Measurements from ENCODE around the gene TLDC2.

The TLDC2 gene

DNA sequence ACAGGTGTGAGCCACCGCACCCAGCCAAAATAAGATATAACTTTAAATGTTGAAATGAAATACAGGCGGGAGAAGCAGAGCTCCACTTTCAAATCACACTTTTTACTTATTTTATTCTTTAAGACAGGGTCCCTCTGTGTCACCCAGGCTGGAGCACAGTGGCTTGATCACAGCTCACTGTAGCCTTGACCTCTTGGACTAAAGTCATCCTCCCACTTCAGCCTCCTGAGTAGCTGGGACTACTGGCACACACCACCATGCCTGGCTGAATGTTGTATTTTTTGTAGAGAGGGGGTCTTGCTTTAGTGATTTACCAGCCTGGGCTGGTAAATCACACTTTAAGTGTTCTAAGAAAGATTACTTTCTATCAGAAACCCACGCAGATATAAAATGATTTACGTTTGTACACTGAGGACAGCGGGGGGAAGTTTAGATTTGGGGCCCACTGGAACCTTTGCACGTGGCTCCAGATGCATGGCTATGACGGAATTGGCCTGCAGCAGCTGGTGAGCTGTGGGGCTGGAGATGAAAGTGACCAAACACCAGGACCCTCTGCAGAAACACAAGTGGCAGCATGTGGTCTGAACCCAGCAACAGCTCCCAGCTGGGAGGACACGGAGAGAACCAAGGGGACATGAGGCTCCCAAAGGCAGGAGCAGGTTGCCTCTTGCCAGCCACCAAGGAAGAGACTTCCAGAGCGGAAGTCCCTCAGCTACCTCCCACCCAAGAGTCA is 26.4 kb upstream of the TLDC2 start:
- FAIRE-seq, result peak; percentile 36

DNA sequence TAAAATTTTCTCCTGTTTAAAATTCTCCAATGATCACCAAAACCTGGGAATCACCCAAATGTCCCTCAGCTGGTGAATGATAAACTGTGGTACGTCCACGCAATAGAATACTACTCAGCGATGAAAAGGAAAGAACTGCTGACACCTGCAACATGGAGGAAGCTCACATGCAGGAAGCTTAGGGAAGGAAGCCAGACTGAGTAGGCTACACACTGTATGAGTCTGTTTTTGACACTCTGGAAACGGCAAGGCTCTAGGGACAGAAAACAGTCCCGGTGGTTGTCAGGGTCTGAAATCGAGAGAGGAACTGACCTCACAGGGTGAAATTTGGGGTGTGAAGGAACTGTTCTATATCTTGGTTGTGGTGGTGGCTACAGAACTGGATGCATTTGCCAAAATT is 25.2 kb upstream of the TLDC2 start:
- no peak for DNase-seq (ENCODE audit: insufficient read length, low spot score)
- peak; percentile 49 for FAIRE-seq

More for the DNA sequence above, 26.4 kb upstream of the TLDC2 start:
- DNase-seq (ENCODE audit: insufficient read length, low spot score), result no peak

DNA sequence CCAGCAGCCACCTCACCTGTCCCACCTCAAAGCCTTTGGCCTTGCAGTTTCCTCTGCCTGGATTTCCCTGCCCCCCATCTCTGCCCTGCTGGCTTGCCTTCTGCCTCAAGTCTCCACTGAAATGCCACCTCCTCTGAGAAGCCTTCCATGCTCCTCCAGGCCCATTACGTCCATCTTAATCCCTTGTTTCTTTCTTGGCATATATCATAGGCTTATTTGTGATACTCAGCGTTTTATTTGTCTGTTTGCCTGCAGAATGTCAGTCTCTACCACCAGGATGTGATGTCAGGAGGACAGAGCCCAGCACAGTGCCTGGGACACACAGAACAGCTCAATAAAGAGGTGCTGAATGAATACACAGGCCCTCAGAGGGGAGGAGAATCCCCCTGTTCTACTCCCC is 24.4 kb upstream of the TLDC2 start:
- DNase-seq (ENCODE audit: insufficient read length, low spot score), result no peak
- peak; percentile 65 for FAIRE-seq

DNA sequence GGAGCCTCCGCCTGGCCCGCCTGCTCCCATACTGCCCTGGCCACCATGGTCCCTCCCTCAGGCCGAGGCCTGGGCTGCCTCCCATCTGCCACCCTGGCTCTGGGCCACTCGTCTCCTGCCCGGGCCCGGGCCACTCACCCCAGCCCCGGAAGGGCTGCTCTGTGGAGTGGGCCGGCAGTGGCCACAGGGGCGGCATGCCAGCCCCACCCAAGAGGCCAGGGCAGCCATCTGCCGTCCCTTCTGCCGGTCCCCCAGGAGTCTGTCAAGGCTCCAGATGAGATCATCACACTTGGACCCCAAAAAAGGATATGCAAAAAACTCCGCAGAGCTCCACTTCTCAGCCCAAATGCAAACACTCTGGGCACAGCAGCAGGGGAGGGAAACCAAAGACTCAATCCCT is 23.8 kb upstream of the TLDC2 start:
- FAIRE-seq (no peak), DNase-seq (ENCODE audit: insufficient read length, low spot score) (no peak)

DNA sequence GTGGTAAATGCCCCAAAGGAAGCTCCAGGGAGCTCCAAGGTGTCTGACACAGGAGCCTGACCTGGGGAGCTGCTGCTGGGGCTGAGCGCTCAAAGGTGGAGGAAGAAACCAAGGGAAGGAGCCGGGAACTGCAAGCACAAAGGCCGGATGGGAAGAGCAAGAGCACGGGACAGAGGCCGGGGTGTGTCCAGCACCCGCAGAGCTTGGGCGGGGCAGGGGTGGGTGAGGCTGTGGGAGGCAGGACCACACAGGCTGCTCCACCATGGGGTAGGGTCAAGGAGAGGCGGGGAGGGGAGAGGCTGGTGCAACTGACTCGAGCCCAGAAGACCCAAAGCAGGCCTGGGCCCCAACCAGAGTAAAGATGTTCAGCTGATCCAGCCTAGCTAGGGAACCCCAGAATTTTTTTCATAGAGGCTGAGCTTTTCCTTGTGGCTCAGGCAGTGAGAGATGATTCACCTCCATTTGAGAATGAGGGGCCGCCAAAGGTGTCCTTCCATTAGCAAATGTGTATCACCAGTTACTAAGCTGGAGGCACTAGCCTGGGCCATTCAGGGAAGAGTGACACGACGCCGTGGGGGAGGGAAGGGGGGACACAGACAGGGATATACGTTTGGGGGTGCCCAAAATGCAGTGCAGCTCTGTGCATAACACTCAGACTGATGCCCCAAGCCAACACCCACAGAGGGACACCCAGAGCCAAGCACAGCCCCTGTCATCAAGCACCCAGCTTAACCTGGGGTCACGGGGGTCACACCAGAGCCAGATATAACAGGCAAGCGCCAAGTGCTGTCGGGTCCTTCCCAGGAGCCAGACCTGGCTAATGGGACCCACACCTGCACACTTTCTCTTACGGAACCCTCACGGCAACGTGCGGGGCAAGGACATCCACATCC is 21.3 kb upstream of the TLDC2 start:
- FAIRE-seq (no peak), DNase-seq (ENCODE audit: insufficient read length, low spot score) (no peak)

DNA sequence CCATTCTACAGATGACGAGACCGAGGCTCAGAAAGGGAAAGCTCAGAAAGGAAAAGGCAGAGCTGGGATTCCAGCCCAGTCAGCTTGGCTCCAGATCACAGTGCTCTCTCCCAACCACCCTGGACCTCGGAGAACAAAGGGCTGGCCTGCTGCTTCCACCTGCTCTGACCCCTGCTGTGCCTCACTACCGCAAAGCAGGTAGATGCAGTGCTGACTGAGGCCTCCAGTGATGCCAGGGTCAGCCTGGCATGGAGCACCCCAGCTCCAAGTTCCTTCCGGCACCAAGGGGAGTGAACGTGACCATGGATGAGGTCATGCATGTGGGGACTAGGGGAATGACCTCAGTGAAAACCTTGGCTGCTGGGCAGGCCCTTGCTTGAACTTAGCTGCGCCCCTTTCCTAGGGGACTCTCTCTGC is 20.7 kb upstream of the TLDC2 start:
- DNase-seq (ENCODE audit: insufficient read length, low spot score), result no peak
- peak; percentile 23 for FAIRE-seq

DNA sequence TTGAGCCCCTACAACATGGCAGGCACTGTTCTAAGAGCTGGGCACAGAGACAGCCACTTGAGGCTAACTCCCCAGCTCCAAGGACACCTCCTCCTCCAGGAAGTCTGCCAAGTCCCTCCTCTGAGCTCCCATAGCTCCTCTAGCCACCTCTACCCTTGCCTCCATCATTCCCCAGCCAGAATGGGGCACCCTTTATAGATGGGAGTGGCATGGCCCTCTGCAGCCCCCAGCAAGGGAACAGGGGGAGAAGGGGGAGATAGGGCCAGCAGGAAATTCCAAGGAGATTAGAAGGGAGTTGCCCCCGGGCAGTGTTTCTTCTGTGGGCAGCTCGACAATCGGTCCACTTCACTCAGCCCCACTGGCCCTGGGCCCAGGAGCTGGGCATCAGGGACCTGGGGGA is 19.7 kb upstream of the TLDC2 start:
- FAIRE-seq (peak; percentile 94), DNase-seq (ENCODE audit: insufficient read length, low spot score) (peak; percentile 91)

DNA sequence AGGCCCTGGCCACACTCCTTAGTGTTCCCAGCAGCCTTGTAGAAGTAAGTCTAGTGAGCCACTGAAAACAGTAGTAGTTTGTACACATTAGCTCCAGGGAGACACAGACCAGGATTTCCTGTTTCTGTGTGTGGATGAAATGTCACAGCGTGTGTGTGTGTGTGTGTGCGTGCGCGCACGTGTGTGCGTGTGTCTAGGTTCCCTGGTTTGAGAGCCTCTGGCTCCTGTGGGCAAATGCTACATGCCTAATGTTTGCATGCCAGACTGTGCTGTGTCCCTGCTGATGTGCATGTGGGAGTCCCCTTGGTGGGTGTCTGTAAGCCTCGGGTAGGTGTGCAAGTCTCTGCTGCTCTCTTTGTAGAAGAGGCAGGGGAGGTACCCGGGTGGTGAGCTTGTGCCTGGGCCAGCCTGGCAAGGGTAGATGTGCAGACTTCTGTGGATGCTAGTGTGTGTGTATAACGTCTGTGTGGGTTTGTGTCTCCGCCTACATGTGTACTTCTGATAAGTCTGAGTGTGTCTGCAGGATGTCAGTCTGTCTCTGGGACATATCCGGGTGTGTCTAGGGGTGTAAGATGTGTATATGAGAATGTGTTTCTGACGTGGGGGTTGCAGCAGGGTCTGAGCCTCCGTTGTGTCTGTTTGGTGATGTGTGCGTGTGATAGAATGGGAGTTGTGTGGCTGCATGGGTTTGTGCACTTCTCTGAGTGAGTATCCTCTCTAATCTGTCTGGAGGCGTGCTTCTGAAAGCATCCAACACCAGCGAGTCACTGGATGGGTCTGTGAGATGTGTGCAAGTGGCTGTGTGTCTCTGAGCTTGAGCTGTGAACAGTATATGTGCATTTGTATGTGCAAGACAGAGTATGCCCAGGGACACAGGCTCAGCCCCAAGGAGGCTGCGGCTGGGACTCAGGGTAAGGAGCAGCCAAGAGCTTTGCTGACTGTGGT is 19.0 kb upstream of the TLDC2 start:
- FAIRE-seq, result no peak
- no peak for DNase-seq (ENCODE audit: insufficient read length, low spot score)

DNA sequence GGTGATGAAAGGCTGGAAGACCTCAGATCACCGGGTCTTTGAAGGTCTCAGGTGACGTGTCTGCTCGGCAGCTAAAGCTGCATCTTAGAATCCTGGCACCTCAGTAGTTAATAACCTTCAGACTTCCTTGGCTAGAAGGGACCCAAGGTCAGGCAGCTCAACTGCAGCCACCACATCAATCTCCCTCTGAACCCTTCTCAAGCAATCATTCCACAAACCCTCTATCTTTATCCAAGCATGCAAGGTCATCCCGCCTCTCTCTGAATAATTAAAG is 16.7 kb upstream of the TLDC2 start:
- FAIRE-seq (peak; percentile 82), DNase-seq (ENCODE audit: insufficient read length, low spot score) (no peak)

DNA sequence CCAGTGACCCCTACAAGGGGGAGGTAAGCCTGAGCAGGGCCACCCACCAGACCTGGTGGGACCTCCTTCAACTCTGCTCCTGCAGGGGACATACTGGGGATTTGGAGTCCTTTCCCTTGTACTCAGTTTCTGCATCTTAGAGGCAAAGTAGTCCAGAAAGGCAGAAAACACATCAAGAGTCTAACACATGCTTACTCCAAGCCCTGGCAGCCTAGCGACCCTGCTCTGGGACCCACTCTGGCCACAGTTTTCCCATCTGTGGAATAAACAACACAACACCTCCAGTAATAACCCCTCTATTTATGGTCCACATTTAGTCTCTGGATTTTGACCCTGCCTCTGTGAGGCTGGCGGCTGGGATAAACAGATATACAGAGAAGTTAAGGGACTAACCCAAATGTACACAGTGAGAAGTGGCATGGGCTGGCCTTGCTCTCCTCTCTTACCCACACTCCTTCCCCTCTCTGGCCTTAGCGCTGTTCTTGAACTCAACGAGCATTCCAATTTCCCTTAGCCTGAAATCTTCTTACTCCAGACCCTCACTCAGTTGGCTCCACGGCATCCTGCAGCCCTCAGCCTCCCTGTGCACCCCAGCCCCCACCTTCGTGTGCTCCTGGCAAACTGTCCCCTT is 16.1 kb upstream of the TLDC2 start:
- FAIRE-seq, result no peak
- no peak for DNase-seq (ENCODE audit: insufficient read length, low spot score)

DNA sequence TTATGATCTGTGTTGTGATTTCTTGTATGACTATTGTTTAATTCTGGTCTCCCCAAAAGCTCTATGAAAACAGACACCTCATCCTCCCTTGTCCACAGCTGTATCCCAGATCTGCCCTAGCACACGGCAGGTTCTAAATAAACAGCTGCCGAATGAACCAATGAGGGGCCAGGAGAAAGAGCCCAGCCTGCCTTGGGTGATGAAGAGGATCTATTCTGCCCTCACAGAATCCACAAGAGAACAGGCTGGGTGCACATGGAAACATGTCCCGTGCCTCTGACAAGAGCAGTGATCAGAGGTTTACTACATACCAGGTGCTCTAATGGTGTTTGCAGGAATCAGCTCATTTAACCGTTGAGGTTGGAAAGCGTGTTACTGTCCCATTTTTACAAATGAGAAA is 15.6 kb upstream of the TLDC2 start:
- DNase-seq (ENCODE audit: insufficient read length, low spot score) (no peak), FAIRE-seq (peak; percentile 74)

DNA sequence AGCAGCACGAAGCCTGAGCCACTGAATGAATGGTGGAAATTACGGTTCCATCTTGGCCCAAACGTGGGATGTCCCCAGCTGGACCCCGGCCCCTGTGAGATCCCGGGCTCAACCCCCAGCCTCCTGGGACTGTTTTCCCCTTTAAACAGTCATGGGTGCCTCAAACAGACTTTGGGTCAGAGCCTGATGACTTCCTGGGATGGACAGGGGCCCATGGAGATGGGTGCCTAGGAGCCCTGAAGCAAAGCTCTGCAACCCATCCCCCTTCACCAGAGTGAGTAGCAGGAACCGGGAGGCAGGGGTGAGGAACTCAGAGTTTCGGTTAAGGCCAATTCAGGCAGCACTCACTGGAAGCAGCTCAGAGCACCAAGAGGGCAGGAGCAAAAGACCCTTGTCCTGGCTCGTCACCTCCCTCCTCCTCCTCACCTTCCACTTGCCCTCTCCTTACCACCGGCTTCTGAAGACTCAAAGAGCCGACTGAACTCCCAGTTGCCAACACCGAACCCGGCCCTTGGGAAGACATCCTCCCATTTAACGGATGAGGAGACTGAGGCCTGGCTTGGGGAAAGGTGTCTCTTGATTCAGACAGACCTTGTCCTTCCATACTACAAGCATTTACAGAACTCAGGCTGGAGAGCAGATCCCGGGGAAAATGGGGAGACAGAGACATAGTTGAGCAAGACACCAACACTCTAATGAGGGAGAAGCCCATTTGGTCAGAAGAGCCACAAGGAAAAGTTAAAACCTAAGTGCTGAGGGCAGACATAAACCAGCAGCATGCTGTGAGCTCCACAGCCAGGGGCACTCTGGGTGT is 14.9 kb upstream of the TLDC2 start:
- no peak for DNase-seq (ENCODE audit: insufficient read length, low spot score)

DNA sequence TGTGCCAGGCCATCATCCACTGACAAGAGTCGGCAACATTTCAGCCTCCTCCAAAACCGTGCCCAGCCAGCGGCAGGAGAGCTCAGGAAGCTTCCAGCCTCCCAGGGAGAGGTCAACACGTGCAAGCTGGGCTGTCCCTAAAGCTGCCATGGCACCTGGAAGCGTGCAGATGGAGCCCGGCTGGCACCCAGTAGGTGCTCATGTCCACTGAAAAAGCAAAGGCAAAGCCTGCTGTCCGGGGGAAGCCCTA is 14.4 kb upstream of the TLDC2 start:
- DNase-seq (ENCODE audit: insufficient read length, low spot score) (no peak), FAIRE-seq (no peak)

More for the DNA sequence above, 14.9 kb upstream of the TLDC2 start:
- no peak for FAIRE-seq

DNA sequence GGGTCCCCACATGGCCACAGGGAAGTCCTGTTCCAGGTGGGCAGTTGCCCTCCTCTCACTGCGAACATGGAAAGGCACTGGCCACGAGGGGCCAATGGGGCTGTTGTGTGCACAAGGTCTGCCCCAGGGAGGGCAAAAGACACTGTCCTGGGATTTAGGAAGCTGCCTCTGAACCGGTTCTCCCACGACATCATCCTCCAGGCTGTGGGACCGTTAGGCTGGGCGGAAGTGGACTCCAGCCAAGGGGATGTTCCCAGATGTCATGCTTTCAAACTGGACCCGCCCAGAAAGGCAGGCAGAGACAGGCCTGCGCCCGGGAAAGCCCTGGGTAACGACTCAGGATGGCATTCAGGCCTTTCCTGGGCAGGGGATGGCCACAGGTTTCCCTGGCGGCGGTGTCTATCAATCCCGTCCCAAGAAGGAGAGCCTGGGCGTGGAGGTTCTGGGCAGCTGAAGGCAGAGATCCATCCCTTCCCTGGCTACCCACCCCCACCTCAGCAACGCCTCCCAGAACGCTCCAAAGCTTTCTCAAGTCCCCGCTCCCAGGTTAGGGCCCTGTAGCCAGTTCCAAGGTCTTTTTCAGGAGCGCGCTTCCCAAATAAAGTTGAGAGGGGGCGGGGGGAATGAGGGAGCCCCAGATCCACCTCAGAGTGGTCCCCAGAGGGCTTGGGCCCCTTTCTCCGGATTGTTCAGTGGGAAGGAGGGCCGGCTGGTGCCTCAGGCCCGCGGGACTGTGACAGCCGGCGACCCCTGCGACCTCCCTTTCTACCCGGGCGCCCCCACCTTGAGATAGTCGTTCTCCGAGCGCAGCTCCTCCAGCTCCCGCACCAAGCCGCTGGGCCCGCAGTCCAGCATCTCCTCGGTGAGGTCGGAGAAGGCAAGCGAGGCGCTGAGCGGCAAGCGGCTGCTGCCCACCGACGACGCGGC is 13.8 kb upstream of the TLDC2 start:
- FAIRE-seq (peak; percentile 98), DNase-seq (ENCODE audit: insufficient read length, low spot score) (peak; percentile 100)

DNA sequence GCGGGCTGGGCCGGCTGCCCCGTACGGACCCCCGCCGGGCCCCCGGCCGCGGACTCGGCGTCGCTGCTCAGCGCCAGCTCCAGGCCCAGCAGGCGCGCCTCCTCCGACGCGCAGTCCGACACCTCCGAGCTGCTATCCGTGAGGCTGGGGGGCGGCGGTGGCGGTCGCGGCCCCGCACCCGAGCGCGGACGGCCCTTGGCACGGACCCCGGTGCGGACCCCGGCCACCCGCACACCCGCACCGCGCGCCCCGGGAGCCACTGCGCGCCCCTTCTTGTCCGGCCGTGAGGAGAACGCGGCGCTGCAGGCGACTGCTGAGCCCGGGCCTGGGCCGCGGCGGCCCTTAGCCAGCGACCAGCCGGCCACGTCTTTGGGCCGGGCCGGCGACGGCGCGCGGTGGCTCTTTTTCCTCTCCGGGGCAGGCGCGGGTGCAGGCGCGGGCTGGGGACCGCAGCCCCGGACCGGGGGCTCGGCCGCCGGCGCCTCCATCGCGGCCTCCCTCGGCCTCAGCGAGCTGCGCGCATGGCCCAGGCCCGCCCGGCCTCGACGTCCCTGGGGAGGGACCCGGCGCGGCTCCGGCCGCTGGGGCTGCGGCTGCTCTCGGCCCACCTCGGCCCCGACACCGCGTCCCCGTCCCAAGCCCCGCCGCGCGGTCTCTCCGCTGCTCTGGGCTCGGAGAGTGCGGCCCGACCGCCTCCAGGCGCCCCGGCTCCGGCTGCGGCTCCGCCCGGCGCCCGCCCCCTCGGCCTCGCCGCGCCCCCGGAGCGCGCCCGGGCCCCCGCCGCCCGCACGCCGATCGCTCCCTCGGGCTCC is 12.9 kb upstream of the TLDC2 start:
- peak; percentile 66 for FAIRE-seq

DNA sequence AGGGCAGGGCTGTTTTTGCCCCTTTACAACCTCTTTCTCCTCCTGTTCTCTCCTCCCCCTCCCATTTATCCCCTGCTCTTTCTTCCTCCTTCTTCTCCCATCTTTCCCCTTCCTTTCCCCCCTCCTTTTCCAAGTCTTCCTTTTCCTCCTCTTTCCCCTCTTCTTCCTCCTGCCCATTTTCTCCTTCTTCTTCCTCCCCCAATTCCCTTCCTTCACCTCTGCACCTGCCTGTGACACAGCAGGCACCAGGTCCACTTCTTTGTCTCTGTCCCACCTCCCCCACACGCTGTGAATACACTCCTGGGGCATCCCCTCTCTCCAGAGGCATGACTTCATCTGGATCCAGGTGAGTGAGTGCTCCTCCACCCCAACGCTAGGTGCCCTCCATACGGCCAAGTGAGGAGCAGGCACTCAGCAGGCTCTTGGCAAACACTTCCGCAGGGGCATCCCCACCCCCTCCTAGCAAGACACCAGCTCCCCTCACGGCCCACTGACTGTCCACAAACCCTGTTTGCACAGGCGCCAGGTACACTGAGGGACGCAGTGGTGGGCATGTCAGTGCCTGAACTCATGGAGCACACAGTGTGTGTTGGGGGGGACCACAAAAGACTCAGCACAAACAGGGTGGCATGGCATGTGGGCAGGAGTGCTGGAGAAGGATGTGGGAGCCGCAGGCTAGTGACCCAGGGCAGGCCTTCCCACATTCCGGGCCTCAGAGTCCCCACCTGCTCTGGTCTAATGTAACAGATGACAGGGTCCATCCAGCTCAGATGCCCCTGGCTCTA is 10.7 kb upstream of the TLDC2 start:
- peak; percentile 85 for FAIRE-seq
- DNase-seq (ENCODE audit: insufficient read length, low spot score), result no peak

More for the DNA sequence above, 12.9 kb upstream of the TLDC2 start:
- DNase-seq (ENCODE audit: insufficient read length, low spot score), result no peak

DNA sequence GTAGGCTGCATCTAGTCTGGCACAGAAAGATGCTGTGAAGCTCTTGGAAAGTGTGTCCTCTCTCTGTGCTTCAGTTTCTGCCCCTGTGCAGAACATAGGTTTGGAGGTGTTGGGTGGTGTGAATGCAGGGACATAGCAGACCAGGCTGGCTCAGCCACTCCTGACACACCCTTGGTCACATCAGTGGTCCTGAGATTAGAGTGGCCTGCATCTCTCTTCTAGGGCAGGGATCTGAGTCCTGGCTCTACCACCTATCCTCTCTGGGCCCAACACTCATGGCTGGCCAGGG is 10.1 kb upstream of the TLDC2 start:
- FAIRE-seq, result no peak
- no peak for DNase-seq (ENCODE audit: insufficient read length, low spot score)

DNA sequence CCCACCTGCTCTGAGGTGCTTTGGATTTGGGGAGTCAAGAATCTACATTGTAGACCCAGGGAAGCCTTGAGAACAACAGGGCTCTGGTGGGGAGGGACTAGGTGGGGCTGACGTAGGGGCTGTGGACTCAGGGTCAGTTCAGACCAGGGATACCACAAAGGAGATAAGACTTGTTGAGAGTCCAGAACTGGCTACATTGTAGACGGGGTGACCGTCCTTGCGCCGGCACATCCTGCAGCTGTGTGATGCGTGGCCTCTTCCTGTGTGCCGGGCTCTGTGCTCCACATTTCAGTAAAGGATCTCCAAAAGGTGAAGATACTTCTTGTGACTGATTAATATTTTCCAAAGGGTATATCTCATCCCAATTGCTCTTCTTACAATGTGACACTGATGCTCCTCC is 9.8 kb upstream of the TLDC2 start:
- FAIRE-seq, result no peak
- DNase-seq (ENCODE audit: insufficient read length, low spot score), result no peak
